Omental fat pad (tissue), 4 donors: ENCODE results near the gene C1QTNF5. TPM values are rescaled to one million over a fixed set of nuclear protein-coding genes. Genes with fewer than 3 reads are reported as not detected.
A peak's percentile ranks its signal among the peaks of the same experiment; 100 is the strongest.

Experiments used
- ATAC-seq: fragments of 150-250 bp; one replicate; pipeline ENCODE4 v1.9.1; 2016; ENCODE audit warnings: mild to moderate bottlenecking, moderate library complexity; ENCODE audit not compliant: low FRiP score
- DNase-seq: peaks from one replicate; pipeline ENCODE4 v3.0.0-alpha.2; 2019; ENCODE audit warnings: low spot score
- total RNA-seq, 4 donors: library from RNA; depleted of rRNA; stranded (reverse); fragments of >200 nt; gene quantifications; one replicate each; pipeline ENCODE4 v1.1.0, GENCODE V29; 2016
- TF ChIP-seq, protein P1 (sequence below), 3 donors: fragments of 450-650 bp; IDR thresholded peaks; one replicate each; pipeline ENCODE4 v1.5.1; 2016 to 2017; ENCODE audit warnings: antibody characterized with exemption in 3 of 3, mild to moderate bottlenecking in 3 of 3, moderate library complexity in 2 of 3

Gene C1QTNF5
- total RNA-seq, 4 donors from 2014 or later = 18.0 to 74.2 (median 35.5) TPM

DNA sequence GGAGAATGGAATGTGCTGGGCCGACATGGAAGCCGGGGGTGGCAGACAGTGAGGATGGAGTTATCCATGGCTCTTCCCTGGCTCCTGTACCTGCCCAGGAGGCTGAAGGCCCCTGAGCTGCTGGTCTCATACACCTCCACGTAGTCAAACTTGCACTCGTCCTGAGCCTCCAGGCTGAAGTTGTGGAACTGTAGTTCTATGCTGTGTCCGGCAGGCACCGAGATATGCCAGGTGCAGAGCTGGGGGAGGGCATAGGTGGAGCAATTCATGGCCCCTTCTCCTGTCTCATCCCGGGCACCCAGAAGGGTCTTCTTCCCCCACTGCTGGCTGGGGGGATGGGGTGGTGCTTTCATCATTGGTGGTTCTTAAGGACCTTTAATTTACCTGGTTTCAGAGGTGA, 3.0 kb upstream of the C1QTNF5 start:
- TF ChIP-seq, protein P1, sequence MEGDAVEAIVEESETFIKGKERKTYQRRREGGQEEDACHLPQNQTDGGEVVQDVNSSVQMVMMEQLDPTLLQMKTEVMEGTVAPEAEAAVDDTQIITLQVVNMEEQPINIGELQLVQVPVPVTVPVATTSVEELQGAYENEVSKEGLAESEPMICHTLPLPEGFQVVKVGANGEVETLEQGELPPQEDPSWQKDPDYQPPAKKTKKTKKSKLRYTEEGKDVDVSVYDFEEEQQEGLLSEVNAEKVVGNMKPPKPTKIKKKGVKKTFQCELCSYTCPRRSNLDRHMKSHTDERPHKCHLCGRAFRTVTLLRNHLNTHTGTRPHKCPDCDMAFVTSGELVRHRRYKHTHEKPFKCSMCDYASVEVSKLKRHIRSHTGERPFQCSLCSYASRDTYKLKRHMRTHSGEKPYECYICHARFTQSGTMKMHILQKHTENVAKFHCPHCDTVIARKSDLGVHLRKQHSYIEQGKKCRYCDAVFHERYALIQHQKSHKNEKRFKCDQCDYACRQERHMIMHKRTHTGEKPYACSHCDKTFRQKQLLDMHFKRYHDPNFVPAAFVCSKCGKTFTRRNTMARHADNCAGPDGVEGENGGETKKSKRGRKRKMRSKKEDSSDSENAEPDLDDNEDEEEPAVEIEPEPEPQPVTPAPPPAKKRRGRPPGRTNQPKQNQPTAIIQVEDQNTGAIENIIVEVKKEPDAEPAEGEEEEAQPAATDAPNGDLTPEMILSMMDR (IDR thresholded peaks at IDR 0.05) = no peak
- no peak for DNase-seq
- no peak for ATAC-seq

DNA sequence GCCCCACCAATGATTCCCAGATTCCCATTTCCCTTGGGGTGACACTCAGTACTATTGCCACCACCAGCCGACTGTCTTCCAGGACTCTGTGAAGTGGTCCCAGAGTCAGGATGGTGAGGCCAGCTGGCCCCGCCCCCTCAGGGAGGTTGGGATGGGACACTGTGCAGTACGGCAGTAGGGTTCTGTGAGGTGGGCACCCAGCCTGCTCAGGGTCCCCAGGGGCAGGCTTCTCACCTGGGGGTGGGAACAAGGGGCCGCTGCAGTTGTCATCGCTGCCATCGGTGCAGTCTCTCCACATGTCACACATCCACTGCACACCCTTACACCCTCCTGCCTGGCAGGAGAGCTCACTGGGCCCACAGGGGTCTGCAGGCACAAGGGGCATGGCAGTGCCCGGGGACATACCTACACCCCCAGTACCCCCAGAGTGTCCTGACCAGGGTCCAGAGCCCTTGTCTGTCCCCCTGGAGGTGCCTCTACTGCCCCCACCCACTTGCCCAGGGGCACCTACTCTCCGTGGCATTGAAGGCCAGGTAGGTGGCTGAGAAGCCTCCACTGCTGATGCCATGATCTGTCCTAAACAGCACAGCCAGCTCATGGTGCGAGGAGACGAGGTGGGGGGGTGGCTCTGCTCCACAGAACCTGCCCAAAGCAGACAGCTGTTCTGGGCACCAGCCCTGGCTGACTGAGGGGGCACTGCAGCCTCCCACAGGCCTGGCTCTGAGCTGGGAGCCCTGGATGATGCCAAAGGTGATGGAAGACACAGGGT, 1.9 kb upstream of the C1QTNF5 start:
- ATAC-seq (no peak), DNase-seq (no peak)
- TF ChIP-seq, protein P1 (IDR thresholded peaks at IDR 0.05) = no peak

DNA sequence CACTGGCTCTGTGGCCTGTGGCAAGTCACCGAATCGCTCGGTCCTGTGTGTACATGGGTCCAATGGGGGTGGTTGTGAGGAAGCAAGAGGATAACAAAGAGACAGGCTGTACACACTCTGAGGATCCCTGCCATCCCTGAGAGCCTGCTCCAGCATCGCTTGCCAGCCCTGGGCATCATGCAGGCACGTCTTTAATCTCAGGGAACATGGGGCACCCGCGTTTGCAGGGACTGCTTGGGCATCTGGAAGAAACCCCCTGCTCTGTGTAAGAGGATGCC, 1.3 kb upstream of the C1QTNF5 start:
- DNase-seq = no peak
- ATAC-seq = no peak
- TF ChIP-seq, protein P1 (IDR thresholded peaks at IDR 0.05) = no peak

DNA sequence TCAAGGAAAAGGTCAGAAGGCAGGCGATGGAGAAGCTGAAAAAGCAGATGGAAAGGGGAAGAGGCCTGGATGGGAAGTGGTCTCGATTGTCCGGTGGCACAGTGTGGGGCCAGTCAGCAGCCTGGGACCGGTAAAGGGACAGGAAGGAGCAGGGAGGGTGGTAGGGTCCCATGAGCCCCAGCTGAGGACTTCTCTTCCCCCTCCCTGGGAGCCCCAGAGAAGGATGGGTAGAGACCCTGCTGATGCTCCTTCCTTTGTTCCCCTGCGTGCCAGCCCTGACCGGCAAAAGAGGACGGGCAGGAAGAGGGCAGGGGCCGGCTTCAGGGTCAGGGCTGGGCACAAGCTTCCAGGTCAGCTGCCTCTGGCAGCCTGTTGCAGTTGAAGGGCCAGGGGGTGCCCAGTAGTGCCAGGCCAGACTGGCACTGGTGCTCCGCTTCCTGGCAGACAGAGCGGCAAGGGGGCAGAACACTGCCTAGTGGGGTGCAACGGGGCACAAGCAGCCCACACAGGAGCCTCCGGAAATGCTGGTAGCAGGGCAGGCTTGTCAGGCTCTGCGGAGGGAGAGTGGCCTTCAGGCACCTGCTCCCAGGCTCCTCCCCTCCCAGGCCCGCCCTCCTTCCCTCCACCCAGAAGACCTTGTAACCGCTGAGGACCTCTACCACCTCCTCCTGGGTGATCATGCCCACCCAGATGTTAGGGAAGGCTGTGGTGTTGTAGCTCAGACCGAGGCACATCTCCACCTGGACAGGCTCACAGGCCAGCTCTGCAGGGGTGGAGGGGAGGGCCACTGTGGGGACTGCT, 739 bp upstream of the C1QTNF5 start:
- ATAC-seq = no peak
- no peak for DNase-seq
- TF ChIP-seq, protein P1 (IDR thresholded peaks at IDR 0.05) = no peak

DNA sequence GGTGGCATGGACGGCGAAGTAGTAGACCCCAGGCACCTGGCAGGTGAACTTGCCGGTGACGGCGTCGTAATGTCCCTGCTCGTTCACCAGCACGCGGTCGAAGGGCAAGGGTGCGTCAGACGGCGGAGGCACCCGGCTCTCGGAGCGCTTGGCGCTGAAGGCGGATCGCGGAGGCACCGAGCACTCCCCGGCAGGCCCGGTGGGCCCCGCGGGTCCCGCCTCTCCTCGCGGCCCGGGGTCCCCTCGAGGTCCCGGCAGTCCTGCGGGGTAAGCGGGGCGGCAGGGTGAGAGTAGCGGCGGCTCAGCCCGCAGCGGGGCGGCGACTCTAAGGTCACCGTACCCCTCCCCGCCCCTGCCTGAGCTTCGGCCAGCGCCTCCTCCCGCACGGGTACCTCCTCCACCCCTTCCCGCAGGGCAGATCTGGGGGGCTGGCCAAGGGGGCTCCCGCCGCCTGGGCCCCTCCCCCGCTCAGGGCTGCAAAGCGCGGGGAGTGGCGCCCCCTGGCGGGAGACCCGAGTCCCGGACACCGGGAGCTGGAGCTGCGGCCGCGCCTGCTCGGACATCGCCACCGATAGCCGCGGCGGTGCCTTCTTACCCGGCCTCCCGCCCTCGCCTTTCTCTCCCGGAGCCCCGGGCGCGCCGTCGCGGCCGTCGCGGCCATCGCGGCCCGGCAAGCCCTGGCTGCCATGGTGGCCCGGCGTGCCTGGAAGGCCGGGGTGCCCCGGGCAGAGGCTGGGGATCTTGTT, 921 bp downstream of the C1QTNF5 start:
- DNase-seq (no peak), ATAC-seq (peak; percentile 28)
- TF ChIP-seq, protein P1 (IDR thresholded peaks at IDR 0.05) = peak in 2 of 3 donors; percentile 56 to 63

DNA sequence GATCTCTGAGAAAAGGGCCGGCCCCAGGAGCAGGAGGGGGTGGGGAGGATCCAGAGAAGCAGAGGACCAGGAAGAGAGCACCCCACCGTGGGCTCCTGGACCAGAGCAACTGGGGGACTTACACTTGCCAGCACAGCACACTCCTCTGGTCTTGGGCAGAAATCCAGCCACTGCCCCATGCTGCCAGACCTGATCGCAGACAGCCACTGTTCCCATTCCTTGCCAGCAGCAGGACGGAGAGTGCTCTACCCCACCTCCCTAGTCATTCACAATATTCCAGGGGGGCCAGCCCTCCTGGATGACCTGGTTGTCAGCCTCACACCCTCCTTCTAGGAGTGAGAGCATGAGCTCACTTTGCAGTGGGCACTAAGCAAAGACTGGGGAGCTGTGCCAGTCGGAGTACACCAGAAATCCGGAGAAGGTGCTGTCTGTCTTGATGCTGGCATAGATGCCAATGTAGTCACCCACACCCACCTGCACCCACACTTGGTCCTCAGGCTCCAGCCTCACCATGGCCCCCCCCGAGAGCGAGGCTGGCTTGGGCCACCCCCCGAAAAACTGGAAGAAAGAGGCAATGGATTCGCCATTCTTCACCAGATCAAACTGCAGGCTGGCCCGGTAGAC, 1.6 kb downstream of the C1QTNF5 start:
- TF ChIP-seq, protein P1 (IDR thresholded peaks at IDR 0.05) = no peak
- no peak for ATAC-seq
- no peak for DNase-seq
